ENCODE data around the gene PHF14.

Gene PHF14

DNA sequence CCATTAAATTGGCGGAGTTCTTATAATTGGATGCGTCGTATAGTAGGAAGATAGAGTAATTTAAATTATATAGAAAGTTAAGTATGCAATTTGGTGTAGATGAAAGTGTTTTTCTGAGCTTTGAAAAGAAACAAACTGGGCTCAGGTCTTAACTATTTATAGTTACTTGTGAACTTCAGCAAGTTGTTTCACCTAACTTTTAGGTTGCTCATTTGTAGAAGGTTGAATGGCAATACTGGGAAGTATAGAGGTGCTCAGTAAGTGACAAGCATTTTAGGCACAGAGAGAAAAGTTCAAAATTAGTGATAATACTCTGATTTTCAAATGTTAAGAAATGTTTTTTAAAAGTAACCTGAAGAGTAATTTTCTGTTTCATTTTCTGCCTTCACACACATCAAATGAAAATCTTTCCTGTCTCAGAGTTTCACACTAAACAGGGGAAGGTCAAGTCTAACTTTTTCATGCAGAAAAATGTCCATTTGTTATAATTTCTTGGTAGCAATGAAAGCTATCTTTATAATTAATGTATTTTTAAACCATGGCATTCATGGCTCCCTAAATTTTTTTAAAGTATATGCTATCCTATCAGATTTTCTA, 146.5 kb downstream of the PHF14 start:
- no peak for DNase-seq

DNA sequence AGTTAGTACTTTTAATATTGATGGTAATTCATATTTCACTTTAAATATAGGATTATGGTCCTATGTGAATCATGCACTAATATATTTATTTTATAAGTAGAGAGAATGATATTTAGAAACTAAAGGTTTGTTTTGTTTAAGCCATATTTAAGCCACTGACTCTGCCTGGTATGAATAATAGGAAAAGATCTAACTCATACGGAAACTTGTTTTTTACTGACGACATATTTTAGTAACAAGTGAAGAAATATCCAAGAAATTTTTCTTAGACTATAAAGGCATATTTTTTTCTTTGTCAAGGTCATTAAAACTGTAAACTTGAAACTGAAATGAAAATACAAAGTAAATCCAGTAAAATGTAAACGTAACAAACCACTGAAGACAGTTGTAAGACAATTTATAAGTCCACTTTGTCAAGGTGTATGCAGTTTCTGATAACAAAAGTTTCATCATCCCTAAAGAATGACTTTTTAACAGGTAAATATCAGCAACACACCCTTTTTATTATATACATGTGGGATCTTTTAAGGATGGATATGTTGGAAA, 147.1 kb downstream of the PHF14 start:
- DNase-seq: no peak

DNA sequence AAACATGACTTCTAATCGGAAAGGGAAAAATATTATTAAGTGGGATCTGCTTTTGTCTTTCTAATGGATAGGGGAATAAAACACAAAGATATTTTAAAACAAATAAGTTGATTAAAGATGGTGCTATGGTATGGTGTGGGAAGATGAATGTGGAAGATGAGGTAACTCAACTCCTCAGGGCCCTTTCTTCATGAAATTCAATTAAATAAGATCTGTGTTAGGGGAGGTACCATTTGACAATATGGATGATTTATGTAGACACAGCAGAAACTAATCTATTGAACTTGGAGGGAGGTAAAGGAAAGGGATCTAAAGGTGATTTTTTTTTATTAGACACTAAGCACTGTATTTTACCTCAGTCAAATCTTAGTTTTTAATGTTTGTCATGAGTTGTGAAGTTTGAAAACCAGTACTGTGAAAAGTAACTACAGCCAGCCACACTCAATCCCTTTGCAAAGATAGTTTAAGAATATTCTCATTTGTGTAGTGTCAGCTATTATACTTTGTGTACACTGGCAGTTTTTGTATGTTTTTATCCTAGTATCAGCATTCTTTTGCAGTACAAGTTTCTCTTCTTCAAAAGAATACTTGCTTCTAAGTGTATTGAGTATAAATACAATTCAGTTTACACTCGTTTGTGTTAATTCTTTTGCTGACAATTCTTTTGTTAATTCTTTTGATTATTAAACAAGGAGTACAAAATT, 151.3 kb downstream of the PHF14 start:
- DNase-seq: no peak

DNA sequence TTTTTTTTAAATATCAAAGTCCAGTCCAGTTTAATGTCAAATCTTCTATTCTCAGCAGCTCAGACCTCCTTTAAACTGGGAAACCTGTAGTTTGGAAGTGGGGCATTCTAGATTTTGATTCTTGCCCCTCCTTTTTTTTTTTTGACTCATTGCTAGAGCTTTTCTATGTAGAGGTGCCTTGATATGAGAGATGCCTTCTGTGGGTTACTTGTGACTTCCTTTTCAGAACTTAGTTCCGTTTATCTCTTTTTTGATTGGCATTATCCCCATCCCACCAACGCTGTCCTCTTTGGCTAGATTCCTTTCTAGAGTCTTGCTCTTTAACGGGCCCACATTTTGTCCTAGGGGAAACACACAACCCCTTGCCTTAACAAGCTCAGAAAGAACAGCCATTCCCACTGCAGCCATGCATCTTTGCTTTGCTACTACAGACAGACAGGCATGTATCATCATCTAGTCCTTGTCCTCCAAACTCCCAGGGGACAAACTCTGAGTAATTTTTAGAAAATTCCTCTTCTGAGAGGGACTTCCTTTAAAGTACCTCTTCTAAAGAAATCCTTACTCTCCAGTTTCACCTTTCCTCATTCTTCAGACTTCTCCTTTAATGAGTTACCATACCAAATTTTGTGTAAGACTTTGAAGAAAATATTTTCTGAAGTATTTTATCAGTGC, 153.6 kb downstream of the PHF14 start:
- no peak for DNase-seq

DNA sequence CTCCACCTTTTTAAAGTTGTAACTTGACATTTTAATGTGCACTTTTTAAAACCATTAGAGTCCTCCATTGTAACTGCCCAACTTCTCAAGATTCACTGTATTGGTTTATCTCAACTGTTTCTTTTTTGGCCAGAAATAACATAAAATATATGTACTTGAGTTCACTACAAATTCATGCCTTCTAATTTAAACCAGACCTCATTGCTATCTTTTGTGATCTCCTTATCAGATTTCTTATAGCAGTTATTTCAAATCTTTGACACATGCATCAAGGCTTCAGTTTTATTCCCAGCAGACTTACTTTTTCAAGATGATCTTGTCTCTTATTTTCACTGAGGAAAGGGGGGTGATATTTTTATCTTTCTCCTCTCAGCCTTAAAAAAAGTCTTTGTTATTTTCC, 154.3 kb downstream of the PHF14 start:
- DNase-seq: no peak

DNA sequence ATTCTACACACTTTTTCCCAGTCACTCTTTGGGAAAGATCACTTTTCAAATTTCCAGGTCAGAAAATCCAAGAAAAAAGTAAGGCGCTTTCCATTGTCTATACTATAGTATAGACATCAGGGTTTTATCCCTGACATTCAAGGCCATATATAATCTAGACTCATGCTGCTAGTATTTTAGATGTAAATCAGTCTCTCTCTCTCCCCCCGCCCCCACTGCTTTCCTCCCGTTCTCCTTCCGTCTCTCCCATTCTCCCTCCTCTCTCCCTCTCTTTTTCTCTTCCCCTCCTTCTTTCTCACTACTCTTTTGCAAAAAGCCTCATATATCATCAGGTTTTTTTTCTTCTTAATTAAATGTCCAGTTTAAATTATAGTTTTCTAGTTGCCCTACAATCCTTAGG, 154.8 kb downstream of the PHF14 start:
- no peak for DNase-seq

DNA sequence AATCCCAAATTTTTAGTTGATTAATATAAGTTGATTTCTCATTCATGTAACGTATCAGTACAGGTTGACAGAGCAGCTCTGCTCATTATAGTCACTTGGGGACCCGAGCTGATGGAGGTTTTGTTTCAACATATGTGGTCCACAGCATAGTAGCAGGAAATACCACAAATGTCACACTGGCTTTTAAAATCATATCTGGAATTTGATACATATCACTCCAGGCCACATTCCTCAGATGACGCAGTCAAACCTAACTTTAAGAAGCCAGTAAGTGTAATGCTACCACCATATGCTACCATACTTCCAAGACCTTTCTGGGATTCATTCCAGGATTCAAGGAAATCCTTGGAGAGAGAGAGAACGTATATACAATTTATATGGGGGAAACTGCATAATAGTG, 156.3 kb downstream of the PHF14 start:
- DNase-seq: no peak

DNA sequence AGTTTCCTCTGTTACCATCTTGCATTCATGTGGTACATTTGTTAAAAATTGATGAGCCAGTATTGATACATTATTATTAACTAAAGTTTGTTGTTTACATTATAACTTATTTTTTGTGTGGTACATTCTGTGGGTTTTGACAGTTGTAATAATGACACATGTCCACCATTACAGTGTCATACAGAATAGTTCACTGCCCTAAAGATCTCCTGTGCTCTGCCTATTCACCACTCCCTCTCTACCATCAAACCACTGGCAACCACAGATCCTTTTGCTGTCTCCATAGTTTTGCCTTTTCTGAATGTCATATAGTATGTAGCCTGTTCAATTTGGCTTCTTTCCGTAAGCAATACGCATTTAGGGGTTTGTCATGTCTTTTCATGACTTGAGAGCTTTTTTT, 156.9 kb downstream of the PHF14 start:
- no peak for DNase-seq

DNA sequence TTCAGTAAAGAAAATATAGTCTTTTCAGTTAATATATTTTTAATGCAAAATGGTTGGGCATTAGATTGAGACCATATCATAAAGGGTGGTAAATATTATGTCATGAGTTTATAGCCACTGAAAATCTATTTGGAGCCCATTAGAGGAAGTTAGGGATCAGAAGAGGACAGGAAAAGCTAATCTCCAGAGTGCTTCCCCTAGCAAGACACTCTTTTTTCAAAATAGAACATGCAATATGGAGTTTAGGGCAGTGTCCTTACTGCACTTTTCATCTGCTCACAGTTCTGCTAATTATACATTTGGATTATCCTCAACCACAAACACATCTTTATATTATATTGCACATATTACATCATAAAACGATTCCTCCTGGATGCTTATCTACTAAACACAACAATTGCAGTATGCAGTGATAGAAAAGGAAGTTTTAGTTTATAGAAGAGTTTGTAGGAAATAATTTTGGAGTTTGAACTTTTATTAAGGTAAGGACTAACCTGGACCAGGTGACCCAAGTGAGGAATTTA, 159.8 kb downstream of the PHF14 start:
- no peak for DNase-seq

DNA sequence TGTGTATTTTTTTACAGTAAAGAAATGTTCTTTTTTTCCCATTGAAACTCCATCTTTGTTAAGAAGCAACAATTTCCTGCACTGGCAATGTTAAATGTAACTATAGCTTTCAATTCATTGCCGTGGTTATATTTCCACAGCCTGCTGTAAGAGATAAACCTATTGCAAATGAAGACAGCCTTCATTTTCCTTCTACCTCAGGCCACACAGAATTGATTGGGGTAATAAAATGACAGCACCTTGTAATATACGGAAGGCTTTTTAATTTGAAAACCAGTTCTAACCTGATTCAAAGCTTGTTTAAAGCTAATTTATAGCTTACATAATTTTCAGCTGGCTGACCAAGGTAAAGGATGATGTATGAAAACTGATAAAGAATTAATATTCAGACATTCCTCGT, 161.9 kb downstream of the PHF14 start:
- no peak for DNase-seq

DNA sequence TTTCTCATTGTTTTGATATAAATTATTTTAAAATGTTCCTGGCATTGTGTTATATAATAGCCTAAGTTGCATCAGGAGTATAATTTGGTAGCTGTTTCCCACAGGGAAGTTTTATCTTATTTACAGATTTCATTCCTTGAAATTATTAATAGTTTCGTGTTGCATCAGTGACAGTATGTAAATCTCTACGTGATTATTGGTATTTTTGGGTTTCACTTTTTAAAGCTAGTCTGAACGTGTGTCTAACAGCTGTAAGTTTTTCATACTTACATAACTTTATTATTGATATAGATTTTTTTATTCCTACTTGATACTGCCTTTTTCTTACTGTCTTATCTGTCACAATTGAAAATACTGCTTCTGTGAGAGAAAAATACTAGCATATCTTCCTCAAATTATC, 167.9 kb downstream of the PHF14 start:
- DNase-seq: no peak

DNA sequence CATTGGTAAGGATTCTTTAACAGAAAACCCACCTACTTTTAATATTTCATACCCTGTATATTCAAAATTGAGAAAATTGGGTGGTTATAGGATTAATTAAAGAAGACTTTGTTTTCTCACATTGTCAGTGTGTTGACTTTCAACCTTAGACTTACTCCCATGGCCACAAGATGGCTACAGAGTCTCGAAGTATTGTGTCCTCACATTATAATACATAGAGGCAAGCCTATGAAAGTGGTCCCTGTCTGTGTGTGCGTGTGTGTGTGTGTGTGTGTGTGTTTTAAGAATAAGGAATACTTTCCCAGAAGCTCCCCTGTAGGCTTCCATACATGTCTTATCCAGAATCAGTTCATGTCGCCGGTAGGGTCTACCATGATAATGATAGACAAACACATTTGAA, 180.0 kb downstream of the PHF14 start:
- DNase-seq: no peak

DNA sequence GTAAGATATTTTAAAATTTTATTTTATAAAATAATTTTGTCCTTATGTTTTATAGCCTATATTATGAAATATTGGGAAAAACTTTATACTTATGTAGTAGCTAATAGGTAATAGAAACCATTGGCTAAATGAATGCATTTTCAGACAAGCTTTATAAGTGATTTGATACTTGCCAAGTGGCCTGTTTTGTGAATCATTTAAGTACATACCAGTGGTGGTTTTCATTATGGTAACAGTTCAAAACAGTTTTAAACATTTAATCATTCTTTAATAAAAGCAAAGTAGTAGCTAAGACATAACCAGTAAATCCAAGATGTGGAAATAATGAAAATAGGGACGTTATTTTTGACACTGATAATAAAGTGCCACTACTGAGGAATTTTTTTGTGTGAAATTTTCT, 182.2 kb downstream of the PHF14 start:
- no peak for DNase-seq

DNA sequence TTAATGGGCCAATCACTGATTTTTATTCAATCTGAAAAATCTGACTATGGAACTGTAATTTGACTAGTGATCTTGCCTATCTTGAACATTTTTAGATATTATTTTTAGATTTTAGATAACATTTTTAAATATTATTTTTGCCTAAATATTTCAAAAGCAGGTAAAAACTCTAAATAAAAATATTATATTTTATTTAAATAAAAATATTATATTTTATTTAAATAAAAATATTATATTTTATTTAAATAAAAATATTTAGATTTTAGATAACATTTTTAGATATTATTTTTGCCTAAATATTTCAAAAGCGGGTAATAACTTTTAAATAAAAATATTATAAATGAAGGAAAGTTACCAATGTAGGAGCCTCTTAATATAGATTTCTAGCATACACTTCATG, 187.8 kb downstream of the PHF14 start:
- no peak for DNase-seq

DNA sequence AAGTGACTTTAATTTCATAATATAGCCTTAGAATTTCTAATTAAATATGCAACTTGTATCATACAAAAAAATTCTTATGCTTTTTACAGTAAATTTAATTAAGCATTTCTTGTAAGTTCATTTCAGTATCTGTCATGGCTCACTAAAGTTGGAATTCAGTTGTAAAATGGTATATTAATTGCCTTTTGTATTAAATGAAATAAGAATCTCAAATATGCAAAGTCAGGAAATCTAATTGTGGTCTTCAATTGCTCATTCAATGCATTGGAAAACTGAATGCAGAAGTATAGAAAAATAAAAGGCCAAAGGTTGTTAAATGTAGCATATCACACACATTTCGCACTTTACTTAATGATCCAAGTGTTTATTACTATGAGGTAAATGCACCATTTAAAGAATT, 189.5 kb downstream of the PHF14 start:
- no peak for DNase-seq

DNA sequence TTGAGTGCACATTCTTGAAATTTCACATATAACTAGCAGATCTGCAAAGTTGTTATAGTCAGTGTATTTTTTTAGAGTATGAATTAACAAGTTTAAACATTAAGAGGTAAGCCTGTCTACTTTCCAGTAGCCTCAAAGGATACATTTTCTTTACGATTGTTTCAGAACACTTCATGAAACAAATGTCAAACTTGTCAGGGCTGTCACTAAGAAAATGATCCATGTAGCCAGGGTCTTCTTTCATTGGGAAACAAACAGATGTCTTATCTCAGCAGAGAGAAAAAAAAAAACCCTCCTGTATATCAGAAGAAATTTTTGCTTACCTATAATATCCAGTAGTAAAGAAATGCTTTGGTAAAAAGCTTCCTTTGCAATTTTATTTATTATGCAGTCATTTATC, 192.4 kb downstream of the PHF14 start:
- no peak for DNase-seq

DNA sequence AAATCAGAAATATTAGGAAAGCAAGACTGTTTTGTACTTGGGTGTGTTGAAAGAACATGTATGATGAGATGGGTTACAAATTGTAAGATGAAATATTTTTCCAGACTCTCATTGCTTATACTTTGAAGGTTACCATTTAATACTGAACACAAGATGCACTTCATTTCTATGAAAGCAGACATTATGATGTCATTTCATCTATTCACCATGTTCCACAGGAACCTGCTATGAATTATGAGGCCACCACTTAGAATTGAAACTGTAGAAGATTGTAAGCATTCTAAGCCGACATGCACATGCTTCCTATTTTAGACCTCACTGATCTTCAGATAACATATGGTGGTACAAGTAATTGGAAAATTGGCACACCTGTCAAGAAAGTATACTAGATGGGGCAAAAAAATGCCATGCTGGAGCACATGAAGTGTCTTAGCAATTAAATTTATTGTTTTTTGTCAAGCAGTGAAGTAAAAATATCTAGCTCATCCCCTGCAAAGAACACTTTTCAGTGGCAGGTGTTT, 195.0 kb downstream of the PHF14 start:
- no peak for DNase-seq

DNA sequence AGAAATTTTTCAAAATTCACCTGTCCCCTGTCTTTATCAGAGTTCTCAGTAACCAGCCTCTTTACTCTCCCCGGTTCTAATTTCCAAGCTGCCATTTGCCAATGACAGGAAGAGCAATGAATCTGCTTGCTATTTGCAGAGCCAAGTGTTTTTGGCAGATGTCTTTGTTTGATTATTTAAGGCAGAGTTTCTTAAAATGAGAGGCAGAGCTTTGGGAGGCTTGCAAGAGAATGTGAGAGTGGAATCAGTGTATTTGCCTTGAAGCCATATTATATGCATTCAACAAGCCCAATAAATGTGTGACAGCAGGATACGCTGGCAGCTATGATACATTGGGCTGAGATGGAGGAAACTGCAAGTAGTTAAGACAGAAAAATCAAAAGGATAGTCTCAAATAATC, 196.5 kb downstream of the PHF14 start:
- DNase-seq: no peak

DNA sequence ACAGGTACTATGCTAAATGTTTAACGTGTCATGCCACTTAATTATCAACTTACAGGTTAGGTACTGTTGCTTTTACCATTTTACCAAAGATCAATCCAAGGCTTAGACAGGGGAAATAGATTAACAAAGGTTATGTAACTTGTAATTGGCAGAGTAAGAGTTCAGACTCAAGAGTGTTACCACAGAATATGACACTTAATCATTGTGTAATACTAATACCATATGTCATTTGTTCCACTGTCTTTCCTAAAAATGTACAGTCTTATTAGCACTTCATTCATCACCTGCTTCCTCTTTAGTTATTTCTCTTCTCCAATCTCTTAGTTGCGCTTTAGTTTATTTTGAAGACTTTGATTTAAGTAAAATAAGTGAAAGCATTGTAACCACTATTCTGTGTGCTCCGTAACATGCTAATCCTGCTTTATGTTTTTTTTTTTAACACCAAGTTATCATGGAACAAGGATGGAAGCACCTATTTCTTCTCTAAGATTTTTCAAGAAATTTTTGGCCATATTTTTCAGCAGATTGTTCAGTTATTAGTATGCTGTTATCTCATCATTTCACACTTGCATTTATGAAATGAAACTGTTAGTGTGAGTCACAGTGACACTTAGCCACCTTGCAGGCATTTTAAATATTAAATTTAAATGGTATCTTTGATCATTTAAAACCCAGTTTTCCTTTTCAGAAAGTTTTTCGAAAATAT, 197.3 kb downstream of the PHF14 start:
- no peak for DNase-seq

DNA sequence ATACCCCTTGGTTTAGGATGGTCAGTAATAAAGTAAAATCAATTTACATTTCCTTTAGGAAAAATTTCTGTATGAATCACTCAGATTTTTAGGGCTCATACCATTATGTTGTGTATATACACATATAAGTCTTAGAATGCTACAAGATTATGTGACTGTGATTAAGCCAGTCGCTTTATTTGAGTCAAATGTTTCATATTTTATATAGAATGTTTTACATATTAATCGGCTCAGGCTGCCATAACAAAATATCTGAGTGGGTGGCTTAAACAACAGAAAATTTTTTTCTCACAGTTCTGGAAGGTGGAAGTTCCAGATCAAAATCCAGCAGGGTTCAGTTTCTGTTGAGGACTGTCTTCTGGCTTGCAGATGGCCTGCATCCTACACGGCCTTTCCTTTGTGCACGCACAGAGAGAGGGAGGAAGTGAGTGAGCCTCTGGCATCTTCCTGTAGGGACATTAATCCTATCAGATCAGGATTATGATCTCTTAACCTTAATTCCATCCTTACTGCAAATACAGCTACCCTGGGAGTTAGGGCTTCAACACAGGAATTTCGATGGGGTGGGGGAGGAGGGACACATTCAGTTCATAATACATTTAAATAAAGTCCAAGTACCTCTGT, 198.0 kb downstream of the PHF14 start:
- DNase-seq: no peak

DNA sequence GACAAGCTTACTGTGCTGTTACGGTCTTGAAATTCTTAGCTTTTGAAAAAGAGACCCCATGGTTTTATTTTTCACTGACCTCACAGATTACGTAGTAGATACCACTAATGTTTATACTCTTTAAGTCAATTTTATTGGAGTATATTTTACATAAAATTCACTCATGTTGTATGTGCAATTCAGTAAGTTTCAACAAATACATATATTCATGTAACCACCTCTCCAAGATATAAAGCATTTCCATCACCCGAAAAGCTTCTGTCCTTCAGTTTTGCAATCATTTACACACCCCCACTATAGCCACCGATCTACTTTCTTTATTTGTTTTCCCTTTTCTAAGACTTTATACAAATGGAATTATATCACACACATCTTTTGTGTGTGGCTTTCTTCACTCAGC, 199.2 kb downstream of the PHF14 start:
- DNase-seq: no peak

DNA sequence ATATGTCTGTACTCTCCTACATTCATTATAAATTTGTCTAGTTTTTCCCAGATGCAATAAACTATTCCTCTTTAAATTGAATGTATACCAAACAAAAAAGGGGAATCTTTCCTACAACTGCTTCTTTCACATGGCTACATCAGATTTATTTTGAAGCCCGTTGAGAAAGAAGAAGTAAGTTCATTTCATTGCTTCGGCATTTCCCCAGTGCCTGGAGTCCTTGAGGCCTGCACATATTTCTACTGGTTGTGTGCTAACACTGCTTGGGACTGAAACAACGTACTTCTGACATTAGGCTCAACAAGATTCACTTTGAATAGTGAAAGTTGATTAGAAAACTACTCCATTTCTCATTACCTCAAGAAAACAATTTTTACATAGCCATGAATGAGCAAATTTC, 201.7 kb downstream of the PHF14 start:
- DNase-seq: no peak

DNA sequence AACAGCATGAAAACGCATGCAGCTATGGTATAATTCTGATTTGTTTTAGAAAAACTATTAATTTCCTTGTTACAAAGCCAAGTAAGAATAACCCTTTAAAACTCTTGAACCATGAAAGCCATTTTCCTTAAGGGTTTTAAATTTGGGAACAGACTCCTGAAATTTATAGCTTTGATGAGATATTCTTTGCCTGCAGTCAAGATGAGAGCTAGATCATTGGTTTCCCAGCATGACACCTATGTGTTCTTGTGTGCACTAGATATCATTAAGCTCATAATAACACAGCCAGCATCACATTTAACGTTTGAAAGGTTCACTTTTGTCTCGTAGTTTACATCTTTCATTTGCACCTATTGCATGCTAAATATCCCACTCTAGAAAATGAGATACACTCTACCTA, 202.2 kb downstream of the PHF14 start:
- no peak for DNase-seq

All from activated CD8-positive, alpha-beta memory T cell treated with anti-CD3 and anti-CD28 coated beads, Interleukin-2, amount 50 U/mL, for 48 hours (primary cell).